Measurements from ENCODE around the gene MYO5B.

The MYO5B gene

DNA sequence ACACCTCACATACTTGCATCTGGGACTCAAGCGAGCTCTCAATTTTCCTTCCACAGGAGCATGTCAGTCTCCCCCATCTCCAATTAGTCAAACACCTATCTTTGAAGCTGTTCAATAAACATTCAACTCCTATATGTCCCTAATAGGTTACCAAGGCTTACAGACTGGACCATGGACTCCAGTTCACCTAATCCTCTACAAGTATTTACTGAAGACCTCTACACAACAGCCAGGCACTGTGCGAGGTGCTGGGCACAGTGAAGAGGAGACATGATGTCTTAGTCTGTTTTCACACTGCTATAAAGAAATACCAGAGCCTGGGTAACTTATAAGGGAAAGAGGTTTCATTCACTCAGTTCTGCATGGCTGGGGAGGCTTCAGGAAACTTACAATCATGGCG is 129.9 kb downstream of the MYO5B start:
- DNase-seq = no peak

DNA sequence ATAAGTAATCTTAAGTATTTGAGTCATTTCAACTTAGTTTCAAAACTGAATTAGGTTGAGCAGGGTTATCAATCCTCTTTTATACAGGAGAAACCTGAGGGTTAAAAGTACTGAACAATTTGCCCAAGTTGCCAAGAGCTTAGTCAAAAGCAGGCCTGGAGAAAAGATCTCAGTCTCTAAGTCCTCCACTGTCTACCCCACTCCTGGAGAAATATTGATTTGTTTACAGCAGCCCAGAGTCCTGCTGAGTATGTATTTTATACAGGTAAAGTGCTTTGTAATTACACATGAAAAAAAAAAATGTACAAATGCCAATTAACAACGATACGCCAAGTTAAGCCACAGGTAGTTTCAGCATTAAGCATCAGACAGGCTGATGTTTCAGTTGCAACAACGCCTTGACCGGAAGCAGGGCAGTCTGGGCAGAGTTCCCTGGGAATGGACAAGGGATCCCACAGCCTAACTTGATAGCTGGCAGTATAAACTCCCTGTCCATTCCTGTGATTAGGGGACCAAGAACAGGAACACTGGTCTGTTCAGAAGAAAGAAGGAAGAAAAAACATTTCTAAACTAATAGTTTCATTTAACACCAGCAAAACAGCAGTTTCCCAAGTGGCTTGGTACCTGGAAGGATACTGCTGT is 132.9 kb downstream of the MYO5B start:
- no peak for DNase-seq

DNA sequence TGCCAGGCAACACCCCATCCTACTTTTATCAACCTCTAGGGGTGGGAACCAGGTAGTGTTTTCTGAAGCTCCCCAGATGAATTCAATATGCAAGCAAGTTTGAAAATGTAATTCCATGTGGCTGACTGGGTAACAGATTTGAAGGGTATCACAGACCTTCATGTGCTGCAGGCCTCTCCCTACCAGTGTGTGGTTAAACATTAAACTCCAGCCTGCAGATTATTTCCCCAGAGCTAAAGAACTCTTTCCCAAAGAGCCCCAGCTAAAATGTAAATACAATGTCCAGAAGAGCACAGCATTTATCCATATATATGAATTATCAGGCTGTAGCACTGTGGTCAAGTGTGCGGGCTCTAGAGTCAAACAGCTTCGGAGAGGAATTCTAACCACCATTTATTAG is 134.1 kb downstream of the MYO5B start:
- no peak for DNase-seq

DNA sequence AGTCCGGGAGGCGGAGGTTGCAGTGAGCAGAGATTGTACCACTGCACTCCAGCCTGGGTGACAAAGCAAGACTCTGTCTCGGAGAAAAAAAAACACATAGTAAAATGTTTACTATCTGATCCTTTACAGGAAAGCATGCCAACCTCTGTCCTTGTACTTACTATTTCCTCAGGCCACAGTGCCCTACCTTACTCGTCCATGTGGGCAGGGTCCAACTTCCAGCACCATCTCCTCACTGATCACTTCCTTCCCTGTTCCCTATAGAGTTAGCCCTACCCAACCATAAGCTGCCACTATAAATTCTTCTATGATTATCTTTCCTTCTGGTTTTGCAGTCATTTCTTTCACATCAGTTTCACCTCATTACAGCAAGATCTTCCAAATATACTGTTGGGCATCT is 136.2 kb downstream of the MYO5B start:
- no peak for DNase-seq

DNA sequence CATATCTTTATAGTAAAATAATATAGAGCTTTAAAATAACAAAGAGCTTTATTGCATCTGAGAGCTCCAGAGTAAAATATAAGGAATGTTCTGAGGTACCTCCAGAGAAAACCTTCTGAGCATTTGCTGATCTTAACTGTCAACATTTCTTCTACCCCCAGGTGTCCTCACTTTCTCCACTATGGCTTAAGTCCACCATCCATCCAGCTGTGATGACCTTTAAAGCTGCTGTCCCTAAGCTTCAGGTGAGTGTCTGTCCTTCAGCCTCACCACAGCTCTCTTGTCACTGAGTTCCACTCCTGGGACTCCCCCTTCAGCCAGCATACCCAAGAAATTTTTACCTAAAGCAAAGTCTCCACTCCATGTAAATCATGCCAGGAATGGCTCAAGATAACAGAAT is 137.9 kb downstream of the MYO5B start:
- DNase-seq = no peak

DNA sequence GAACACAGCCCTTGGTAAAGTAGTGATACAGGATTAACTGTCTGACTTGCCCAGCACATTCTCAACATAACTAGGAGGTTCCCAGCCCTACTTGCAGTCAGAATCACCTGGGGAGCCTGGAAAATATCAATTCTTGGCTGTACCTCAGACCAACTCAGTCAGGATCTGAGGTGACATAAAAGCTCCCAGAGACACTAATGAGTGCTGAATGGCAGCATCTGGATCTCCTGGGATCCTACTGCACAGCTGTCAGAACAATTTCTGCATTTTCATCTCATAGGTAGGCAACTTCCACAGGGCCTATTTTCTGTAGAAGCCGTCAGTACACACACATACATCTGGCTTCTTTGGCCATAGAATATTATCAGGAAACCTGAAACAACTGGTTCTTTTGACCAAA is 138.8 kb downstream of the MYO5B start:
- DNase-seq = no peak

DNA sequence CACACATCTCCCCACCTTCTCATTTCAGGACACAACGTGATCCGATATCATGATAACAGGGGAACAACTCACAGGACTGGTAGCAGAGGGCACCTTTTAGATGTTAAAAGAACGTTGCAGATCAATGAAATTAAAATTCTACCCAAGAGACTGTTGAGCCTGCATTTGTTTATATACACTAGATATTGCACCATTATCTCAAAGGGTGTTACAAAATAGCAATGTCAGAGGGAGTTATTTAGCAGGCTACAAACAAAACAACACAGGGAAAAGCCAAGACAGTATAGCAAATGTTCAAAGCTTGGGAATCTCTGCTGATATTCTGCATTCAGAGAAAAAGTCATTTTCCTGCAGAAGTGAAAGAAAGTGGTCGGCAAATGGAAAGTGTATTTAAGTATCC is 139.5 kb downstream of the MYO5B start:
- no peak for DNase-seq

DNA sequence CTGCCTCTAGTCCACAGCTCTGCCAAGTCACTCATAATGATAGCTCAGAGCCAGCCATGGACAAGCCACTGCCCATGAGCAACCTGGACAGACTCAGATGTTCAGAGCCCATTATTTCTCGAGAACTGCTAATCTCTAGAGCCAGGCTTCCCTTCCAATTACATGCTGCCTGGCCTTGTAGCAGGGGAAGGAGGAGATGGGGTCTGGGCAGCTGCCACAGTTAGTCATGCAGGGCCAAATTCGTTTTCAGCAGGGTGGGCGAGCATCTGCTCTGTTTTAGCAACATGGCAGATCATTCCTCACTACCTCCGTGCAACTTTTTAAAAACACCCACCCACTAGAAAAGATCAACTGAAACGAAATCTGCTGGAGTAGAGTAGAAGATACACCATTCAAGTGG is 141.8 kb downstream of the MYO5B start:
- DNase-seq = no peak

DNA sequence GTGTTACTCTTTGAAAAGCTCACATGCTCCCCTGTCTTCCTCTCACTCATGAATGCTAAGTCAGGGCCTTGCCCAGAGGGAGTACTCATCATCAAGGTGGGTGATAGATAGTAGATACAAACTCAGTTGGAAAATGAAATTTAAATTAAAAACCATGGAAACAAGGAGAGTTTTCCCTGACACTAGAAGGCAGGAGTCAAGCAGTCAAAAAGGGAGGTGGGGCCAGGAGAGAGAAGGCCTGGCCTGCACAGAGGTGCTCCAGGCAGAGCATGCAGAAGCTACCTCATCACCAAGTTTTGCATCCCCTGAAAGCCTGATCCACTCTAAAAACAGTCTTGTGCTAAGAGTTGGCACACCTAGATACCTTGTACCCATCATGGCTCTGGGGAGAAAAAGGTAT is 143.7 kb downstream of the MYO5B start:
- DNase-seq = no peak

DNA sequence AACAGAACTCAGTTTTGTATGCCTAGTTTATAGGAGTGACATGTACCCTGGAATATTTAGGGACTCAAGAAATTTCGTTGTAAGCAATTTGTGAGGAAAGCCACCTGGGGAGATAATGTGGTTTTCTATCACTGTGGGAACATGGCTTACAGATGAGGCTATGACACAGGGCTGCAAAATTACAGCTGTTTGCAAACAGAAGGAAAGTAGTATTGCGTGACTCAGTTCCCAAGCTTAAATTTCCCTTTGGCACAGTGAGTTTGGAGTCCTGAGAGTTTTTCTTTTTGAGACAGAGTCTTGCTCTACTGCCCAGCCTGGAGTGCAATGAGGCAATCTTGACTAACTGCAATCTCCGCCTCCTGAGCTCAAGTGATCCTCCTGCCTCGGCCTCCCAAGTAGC is 149.8 kb downstream of the MYO5B start:
- DNase-seq = no peak

DNA sequence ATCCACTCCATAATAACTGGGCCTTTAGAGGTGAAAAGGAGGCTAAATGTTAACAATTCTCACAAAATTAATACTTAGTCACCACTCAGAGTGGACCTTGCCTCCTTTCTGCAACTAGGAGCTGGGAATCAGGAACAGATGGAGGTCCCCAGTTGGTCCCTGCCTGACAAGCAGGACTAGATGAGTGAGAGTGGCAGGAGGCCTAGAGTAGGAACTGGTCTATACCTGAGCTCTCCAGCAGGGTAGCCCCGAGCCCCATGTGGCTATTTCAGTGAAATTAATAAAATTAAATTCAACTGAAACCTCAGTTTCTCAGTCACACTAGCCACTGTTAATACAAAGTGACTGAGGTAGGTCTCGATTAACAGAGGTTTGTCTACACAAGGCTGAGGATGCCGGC is 150.5 kb downstream of the MYO5B start:
- DNase-seq = no peak

DNA sequence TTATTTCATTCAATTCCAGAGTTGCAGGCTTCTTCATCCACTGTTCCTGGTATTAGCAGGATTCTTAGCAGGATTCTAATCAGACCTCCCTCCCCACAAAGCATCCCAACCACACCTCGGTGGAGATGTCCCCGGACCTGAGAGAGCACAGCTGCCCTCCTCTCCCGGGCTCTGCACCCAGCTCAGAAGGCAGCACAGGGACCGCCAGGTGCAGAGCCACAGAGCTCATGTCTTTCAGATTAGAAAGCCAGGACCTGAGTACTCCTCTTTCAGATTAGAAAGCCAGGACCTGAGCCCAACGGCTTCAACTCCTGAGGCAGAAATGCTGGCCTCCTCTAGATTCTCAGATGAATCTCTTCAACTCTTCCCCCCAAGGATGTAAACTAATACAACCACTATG is 152.3 kb downstream of the MYO5B start:
- no peak for DNase-seq

DNA sequence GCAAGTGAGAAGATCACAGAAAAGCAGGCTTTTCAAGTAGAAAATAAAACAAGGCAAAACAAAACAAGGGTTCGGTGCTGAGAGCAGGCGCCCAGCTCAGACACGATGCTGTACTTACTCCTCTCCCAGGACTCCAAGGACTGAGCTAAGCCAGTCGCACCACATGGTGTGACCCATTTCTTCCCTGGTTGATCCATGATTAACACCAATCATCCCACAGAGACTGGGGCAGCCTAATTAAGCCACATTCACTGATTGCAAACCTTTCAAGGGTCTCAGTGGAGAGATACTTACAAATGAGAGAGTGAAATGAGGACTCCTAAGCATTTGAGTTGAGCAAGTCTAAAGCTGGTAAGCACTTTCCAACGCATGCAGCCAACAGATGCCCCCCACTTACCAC is 155.2 kb downstream of the MYO5B start:
- no peak for DNase-seq

DNA sequence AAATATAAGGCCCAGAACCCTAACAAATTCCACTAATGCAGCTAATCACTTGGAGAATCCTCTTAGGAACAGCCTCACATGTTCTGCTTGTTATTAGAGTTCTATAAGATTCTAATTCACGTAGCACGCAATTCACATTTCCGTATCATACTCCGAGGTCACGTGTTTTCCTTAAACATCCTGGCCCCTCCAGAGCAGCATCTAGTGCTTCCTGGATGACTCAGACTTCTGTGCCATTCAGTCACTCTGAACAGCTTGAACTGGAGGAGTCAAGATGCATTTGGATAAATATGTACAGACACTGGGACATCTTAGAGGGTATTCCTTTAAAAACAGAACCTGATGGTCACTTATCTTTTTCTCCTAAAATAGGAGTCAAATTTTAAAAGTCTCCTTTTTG is 156.5 kb downstream of the MYO5B start:
- DNase-seq = no peak

DNA sequence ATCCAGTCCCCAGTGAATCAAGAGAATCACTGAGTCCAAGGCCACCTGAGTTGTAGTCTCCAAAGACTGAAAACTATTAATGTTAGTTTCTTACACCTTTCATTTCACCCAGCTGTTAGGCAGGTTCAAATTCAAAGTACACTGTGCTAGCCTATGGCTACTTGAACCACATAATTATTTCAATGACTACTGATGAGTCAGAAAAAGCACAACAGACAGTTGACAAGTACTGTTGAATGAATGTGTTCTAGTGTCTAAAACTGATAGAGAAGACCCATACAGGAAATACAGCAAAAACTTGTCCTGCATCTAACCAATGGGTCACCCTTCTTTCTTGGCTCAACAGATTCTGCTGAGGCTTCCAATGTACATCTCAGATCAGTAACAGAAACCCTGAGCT is 160.9 kb downstream of the MYO5B start:
- DNase-seq = no peak

DNA sequence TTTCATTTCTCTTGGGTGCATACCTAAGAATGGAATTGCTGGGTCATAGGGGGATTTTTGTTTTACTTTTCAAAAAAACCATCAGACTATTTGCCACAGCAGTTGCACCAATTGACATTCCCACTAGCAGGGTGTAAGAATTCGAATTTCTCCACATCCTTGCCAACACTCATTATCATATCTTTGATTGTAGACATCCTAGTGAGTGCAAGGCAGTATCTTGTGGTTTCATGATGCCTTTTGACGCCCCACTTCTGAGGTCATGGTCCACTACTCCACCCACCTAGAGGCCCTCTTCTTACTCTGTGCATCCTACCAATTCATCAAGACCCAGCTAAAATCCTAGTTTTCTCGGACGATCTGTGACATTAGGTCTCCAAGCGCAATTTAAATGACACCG is 161.9 kb downstream of the MYO5B start:
- DNase-seq = no peak

DNA sequence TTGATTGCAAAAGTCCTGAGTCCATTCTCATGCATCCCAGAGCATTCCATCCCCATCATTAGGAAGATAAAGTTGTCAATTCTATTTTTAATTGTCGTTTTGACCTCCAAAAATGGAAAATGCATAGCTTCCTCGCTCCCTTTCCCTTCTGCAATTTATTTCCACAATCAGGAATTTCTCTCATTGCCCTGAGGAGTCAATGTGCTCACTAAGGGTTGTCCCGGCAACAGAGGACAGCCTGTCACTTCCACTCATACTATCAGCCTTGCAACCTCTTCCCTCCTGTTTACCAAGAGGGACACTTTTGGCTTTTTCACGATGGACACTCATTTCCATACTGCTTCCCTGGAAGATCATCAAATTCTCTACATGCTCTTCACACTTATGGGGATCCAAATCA is 164.8 kb downstream of the MYO5B start:
- DNase-seq = no peak

DNA sequence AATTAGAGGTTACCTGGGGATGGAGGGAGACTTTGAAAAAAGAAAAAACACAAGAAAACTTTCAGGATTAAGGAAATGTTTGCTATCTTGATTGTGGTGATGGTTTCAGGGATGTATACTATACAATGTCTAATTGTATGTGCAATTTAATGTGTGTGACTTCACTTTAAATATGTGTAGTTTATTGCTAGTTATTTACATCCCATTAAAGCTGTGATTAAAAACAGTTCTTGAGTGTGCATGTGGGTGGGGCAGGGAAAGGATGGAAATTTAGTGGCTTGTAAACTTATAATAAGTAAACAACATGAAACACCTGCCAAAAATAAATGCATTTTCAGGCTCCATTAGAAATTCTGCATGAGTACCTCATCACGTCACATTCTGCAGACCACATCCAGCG is 167.0 kb downstream of the MYO5B start:
- no peak for DNase-seq

DNA sequence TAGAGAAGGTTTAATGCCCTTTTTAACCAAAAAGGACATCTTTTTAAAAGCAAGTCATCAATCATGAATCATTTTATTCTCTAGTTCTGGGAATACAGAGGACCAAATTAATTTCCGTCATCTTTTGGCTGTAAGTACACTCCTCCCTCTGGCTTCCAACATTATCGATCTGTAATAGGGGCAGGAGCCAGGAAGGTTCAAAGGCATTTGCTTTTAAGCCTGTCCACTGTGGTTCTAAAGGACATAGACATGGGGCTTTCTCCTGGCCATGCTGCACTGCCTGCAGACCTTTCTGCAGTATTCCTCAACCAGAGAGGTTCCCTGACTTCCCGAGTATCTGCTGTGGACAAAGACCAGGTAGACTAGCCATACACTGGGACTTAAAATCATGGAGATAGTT is 170.5 kb downstream of the MYO5B start:
- no peak for DNase-seq

DNA sequence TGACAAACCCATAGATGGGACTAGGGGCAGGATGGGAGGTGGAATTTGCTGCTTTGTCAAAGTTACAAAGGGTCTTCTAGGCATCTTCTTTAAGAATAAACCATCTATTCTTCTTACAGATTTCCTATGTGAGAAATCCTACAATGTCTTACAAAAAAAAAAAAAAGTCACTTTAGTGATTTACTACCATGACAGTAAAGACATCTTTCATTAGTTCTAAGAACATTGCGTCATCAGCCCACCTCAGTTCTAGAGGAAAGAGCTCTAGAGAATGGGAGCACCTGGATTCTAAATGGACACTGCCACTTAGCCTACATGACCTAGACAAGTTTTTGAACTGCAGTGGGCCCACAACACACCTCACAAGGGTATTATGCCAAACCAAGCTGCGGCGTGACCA is 172.0 kb downstream of the MYO5B start:
- no peak for DNase-seq

DNA sequence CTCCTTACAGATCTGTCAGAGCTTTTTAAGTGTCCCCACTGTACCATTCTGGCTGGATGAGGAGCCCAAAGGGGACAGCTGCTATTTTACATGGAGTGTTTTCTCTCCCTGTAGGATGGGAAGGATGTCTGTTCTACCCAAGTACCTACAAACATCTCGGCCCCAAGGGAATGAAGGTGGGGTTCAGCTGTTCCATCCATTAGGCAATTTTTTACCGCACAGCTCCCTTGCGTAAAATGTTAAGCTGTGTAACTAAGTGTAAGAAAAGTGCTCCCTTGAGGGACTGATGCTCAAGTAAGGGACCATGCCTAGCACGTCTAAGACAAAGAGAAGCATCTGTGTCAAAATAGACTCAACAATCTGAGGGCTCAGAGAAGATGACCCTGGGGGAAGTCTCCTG is 180.3 kb downstream of the MYO5B start:
- DNase-seq = no peak

DNA sequence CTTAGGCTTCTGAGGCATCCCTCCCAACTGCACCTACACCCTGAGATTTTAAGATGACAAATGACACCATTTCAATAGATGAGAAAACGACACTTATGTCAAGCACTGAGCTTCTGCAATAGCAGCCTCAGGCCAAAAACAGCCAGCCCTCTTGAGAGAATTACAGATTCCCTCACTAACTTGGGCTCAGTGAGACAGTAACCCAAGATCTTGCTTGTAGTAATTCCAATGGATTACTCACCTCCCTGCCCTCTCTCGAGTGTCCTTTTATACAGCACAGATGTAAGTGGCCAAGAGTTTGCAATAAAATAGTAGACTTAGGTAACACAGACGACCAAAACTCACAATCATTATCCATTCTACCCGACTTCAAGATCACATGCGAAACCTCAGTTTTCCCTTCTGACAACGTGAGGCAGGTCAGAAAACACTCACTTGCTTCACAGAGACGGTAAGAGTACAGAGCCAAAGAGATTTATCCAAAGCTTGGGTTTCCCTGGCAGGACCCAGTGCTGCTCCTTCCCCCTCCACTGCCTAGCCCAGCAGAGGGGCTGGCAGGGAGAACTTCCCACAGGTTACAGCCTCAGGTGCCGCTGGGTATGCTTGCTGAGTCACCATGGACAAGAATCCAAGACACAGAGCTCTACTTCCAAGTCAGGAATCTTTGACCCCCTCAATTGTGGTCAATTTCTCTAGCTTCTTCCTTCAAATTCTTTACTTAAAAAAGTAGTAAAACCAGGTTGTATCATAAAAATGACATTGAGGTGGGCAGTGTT is 181.4 kb downstream of the MYO5B start:
- DNase-seq = no peak

DNA sequence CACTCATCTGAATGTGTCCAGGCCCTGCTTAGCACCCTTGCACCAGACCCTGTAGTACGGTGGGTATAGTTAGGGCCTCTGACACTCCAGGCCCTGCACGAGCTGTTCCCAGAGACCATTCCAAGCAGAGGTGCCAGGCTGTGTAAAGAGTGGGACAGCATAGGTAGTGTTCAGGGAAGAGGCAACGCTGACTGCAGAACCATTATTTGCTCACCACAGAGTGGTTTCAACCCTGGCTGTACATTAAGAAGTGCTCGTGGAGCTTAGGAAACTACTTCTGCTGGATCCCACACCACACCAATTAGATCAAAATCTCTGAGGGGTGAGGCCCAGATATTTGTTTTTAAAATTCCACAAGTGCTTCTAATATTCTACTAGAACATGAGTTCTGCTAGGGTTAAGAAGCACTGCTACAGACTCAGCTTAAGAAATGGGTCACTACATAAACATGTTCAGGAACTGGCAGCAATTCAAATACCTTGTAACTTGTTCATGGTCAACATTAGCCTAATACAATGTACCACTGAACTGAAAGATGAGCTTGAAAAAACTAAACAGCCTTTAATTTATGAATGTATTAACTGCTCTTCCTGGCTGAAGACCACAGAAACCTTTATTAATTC is 183.0 kb downstream of the MYO5B start:
- DNase-seq = no peak

DNA sequence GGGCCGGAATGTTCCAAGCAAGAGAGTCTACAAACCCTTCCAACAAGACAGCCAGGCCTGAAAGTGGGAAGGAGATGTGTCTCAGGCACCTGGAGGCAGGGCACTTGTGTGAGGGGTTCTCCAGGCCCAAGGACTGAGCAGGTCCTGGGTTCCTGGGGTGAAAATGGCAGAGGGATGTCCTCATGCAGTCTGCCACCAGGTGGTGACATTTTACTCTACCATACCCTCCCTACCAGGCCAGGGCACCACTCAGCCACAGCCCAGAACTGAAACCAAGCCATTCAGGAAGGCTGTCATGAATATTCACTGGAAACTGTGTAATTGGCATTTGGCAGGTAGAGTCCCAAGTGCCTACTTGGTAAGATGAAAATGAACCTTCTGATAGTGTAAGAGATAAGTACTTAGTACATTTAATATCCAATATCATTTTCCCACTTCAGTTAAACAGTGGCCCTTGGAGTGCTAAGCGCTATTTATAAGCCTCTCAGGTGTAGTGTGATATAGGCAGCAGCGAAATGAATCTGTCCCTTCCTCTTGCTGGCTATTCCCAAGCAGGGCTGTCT is 185.1 kb downstream of the MYO5B start:
- DNase-seq = peak; percentile 37

All from CD4-positive, alpha-beta T cell treated with Interleukin-17A for 4 hours (primary cell).